Camera-type eye (tissue), 1 donor: Measurements from ENCODE around the gene DEFB131B. TPM values are rescaled to one million over a fixed set of nuclear protein-coding genes. Genes with fewer than 3 reads are reported as not detected.

Source experiments
- total RNA-seq: library from RNA; depleted of rRNA; stranded (reverse); fragments of >200 nt; gene quantifications from one replicate; pipeline ENCODE4 v1.2.3, GENCODE V29; 2014

Gene DEFB131B, protein sequence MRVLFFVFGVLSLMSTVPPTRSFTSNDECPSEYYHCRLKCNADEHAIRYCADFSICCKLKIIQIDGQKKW
- total RNA-seq: not detected

DNA sequence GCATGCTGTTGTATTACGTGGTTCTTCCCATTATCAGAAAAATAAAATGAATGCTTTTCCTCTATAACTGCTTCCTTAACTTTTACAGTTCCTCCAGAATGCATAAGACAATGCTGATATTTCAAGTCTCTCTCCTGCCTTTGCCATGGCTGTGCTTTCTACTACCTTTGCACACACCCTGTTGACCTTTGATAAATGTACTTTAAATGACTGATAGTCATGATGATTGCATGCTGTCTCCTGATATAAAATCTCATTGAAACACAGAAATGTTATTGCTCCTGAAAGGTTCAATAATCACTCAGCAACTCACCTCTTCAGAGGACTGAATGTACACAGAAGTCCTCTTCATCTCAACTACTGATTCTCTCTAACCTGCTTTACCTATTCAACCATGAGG lies at the start of gene DEFB131B:
Gene DEFB131B (plus strand): TSS at position 395 of the 400 bp plus-strand sequence. CDS start 0 bp downstream, at position 395.

DNA sequence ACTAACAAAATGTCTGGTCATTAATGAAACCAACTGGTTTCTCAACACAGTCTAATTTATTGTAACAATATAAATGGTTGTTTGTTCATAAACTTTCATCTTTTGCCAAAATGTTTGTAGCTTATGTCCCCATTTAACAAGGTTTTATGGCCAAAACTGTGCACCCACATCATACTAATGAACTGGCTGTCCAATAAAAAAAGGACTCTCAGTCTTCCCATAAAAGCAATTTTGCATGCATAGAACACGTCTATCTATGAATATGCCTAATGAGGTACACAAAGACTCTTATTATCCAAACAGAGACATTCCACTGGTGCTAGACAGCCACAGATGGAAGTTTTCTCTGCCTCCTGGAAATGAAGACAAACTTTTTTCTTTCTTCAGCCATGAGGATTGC lies 45.4 kb upstream of the DEFB131B start, which contains the start of gene DEFB108B:
Gene DEFB108B (plus strand): TSS at position 390 of the 400 bp plus-strand sequence. CDS start 0 bp downstream, at position 390.

DNA sequence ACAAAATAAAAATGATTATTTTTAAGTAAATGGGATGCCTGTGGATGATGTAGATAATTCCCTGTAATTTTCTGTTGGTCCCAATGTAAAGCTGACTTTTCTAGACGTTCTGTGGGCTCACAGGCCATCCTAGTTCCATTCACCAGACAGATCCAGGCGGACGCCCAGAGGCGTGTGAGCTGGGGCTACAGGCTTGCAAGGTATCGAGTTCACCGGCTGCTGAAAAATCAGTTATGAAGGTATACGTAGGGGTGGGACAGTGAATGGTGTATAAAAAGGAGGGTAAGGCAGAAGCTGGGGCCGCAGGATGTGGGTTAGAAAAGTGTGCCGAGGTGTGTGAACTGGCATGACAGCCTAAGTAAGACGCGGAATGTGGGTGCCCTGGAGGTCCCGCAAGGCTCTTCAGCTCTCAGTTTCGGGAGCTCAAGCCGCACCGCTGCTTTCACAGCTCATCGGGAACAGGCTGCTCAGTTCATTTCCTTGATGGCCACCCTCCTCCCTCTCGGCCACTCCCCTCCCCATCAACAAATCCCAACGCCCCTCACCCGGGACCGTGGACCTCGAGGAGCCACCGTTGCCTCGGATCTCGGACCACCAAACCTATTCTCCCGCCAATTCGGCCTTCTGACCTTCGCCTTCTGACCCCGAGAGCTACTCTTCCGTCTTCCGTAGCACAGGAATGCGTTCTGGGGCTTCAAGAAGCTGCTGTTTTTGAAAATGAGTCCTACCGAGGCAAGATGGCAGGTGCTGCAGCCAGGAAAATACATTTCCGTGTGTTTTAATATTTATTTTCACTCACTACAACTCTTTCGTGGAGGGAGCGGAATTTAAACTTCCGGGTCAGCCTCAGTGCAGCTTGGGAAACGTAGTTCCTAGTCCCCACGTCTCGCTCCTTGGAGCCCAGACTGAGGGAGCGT lies 49.8 kb downstream of the DEFB131B start, which contains the start of gene XNDC1N:
Gene XNDC1N (minus strand): TSS at position 775 of the 917 bp plus-strand sequence. CDS start 5,241 bp downstream, outside the sequence.

DNA sequence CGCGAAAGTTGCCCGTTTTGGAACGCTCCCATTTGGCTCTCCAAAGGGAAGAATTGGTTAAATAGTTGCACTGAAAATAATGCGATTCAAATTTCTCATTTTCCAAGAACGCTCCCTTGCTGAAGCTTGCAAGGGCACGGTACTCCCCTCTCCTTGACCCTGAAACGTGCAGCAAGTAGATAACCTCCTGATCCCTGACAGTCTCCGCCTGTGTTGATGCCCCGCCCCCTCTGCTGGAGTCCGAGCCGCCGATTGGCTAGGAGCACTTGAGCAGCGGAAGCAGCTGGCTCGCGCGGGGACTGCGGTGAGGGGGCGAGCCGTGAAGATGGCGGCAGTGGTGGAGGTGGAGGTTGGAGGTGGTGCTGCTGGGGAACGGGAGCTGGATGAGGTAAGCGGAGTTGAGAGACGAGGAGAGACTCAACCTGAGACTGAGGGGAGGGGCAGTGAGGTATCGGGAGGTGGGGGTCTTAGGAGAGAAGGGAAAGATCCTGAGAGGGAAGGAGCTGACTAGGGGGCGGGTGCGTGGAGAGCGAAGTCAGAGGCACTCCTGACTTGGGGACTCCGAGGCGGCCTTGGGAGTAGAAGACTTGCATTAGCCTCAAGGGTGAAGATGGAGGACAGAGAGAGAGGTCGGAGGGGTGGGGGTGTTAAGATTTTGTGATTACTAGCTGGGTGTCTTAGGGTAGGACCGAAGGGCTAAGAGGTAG lies 50.6 kb downstream of the DEFB131B start, which contains the start of gene RNF121:
Gene RNF121 (plus strand): TSS at position 310 of the 707 bp plus-strand sequence. CDS start 16 bp downstream, at position 326.

Other genes with a start within 250 kb of the DEFB131B start
- gene DEFB108B, start 45.3 kb upstream of the DEFB131B start, total RNA-seq: not detected
- gene XNDC1N, start 50.1 kb downstream of the DEFB131B start, total RNA-seq: 9.2 TPM
- gene RNF121, start 50.6 kb downstream of the DEFB131B start, total RNA-seq: 53.9 TPM
- gene IL18BP, start 120.5 kb downstream of the DEFB131B start, total RNA-seq: 8.2 TPM
- gene NUMA1, start 202.1 kb downstream of the DEFB131B start, total RNA-seq: 292 TPM
- gene LRRC51, start 202.4 kb downstream of the DEFB131B start, total RNA-seq: 11.3 TPM
- 51.8 TPM for gene LAMTOR1, start 224.8 kb downstream of the DEFB131B start, total RNA-seq
- gene TOMT, start 227.5 kb downstream of the DEFB131B start, total RNA-seq: not detected
- 16.5 TPM for gene ANAPC15, start 234.2 kb downstream of the DEFB131B start, total RNA-seq